GM12891 (cell line): ENCODE results near the gene MRAS.

ENCODE experiments used
- PAX5 ChIP-seq: IDR thresholded peaks from 2 replicates; pipeline ENCODE4 v1.6.1; 2011; ENCODE audit warnings: low read length, moderate library complexity, mild to moderate bottlenecking; ENCODE audit not compliant: insufficient read depth, severe bottlenecking
- POLR2A ChIP-seq: IDR thresholded peaks from 2 replicates; pipeline ENCODE4 v1.6.1; 2011; ENCODE audit warnings: low read depth, low read length, control low read depth
- POLR2AphosphoS5 ChIP-seq: IDR thresholded peaks from 2 replicates; pipeline ENCODE4 v1.6.1; 2011; ENCODE audit warnings: low read depth, low read length, control low read depth
- SPI1 ChIP-seq: IDR thresholded peaks from 2 replicates; pipeline ENCODE4 v1.6.1; 2011; ENCODE audit warnings: low read depth, low read length, control low read depth
- TAF1 ChIP-seq: IDR thresholded peaks from 2 replicates; pipeline ENCODE4 v1.6.1; 2011; ENCODE audit warnings: low read depth, low read length, control low read depth

DNA sequence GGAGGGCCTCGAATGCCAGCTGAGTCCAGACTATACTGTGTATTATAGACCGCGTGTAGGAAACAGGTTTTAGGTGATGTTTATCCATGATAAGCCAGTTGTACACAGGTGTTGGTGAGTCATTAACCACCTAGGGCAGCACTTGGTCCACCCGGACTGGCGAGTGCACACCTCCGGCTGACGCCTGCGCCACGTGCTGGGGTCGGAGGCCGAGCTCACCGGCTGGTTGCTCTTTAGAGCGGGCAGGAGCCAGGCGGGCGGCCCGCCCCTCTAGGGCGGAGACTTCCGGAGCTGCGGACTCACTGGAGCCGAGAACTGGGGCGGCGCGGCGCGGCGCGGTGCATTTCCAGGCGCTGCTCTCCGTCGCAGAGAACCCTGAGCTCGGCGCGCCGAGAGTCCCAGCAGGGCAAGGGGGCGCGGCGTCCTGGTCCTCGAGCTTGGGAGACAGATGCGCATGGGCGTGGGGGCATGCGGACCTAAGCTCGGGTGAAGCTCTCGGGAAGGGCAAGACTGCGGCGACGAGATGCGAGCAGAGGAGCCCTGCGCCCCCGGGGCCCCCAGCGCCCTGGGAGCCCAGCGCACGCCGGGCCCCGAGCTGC, 86.0 kb downstream of the MRAS start, which contains the start of gene ESYT3:
- TF ChIP-seq POLR2AphosphoS5: no peak
- no peak for TF ChIP-seq POLR2A
- no peak for TF ChIP-seq TAF1
- TF ChIP-seq SPI1: no peak
- TF ChIP-seq PAX5: no peak
